KMS-11 (cell line): Measurements from ENCODE around the gene UMAD1.

ENCODE experiments used
- H2AFZ ChIP-seq: fragments of 200-600 bp; sonication (generic); 2 replicates; pipeline ENCODE4 v1.6.1; 2016; ENCODE audit warnings: antibody characterized with exemption, mixed run types, low read depth
- H3K27ac ChIP-seq: fragments of 200-600 bp; sonication (generic); 2 replicates; pipeline ENCODE4 v1.6.1; 2016; ENCODE audit warnings: mild to moderate bottlenecking, mixed run types
- H3K27me3 ChIP-seq: fragments of 200-600 bp; sonication (generic); 2 replicates; pipeline ENCODE4 v1.6.1; 2017; ENCODE audit warnings: mild to moderate bottlenecking, low read depth, mixed run types, moderate library complexity; ENCODE audit not compliant: insufficient read depth
- H3K36me3 ChIP-seq: fragments of 200-600 bp; sonication (generic); 2 replicates; pipeline ENCODE4 v1.6.1; 2017; ENCODE audit warnings: mild to moderate bottlenecking, mixed run types; ENCODE audit not compliant: insufficient read depth
- H3K4me1 ChIP-seq: fragments of 200-600 bp; sonication (generic); 2 replicates; pipeline ENCODE4 v1.6.1; 2016; ENCODE audit warnings: mild to moderate bottlenecking, low read depth, mixed run types; ENCODE audit not compliant: poor library complexity, severe bottlenecking
- H3K4me2 ChIP-seq: fragments of 200-600 bp; sonication (generic); 2 replicates; pipeline ENCODE4 v1.7.0; 2016; ENCODE audit warnings: mild to moderate bottlenecking, mixed run types
- H3K4me3 ChIP-seq: fragments of 200-600 bp; sonication (generic); IDR thresholded peaks from 2 replicates; pipeline ENCODE4 v1.6.1; 2017; ENCODE audit warnings: low read depth, low read length, mixed read lengths; ENCODE audit not compliant: insufficient read depth
- H3K79me2 ChIP-seq: fragments of 200-600 bp; sonication (generic); 2 replicates; pipeline ENCODE4 v1.6.1; 2016; ENCODE audit warnings: low read depth, mixed run types; ENCODE audit not compliant: insufficient read depth
- H3K9ac ChIP-seq: fragments of 200-600 bp; sonication (generic); 2 replicates; pipeline ENCODE4 v1.6.1; 2016; ENCODE audit warnings: mild to moderate bottlenecking, mixed run types
- H4K20me1 ChIP-seq: fragments of 200-600 bp; sonication (generic); 2 replicates; pipeline ENCODE4 v1.6.1; 2016; ENCODE audit warnings: mild to moderate bottlenecking, mixed run types; ENCODE audit not compliant: insufficient read depth
- TF ChIP-seq, protein P1 (sequence below): fragments of 200-600 bp; sonication (generic); conservative IDR thresholded peaks from 2 replicates; pipeline ENCODE4 v1.6.1; 2017; ENCODE audit warnings: low read depth, mild to moderate bottlenecking, antibody characterized with exemption, low read length, moderate library complexity, mixed read lengths

The UMAD1 gene

GRCh38 chr7:7668706-7669105, 28.2 kb downstream of the UMAD1 start:
- Histone ChIP-seq H3K4me2 (no peak overlapping the region), H3K4me3 (no peak overlapping the region), H3K4me1 (peaks cover 30% of the 10 kb centered on the region), H3K9ac (no peak overlapping the region), H4K20me1 (no peaks in the 10 kb centered on the region), H2AFZ (no peak overlapping the region), H3K27ac (no peak overlapping the region), H3K27me3 (no peaks in the 10 kb centered on the region), H3K36me3 (no peaks in the 10 kb centered on the region), H3K79me2 (0 out of 2 replicates have a peak, but pooled peaks cover 5% of the 10 kb centered on the region)
- TF ChIP-seq, protein P1, sequence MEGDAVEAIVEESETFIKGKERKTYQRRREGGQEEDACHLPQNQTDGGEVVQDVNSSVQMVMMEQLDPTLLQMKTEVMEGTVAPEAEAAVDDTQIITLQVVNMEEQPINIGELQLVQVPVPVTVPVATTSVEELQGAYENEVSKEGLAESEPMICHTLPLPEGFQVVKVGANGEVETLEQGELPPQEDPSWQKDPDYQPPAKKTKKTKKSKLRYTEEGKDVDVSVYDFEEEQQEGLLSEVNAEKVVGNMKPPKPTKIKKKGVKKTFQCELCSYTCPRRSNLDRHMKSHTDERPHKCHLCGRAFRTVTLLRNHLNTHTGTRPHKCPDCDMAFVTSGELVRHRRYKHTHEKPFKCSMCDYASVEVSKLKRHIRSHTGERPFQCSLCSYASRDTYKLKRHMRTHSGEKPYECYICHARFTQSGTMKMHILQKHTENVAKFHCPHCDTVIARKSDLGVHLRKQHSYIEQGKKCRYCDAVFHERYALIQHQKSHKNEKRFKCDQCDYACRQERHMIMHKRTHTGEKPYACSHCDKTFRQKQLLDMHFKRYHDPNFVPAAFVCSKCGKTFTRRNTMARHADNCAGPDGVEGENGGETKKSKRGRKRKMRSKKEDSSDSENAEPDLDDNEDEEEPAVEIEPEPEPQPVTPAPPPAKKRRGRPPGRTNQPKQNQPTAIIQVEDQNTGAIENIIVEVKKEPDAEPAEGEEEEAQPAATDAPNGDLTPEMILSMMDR = no peak

DNA sequence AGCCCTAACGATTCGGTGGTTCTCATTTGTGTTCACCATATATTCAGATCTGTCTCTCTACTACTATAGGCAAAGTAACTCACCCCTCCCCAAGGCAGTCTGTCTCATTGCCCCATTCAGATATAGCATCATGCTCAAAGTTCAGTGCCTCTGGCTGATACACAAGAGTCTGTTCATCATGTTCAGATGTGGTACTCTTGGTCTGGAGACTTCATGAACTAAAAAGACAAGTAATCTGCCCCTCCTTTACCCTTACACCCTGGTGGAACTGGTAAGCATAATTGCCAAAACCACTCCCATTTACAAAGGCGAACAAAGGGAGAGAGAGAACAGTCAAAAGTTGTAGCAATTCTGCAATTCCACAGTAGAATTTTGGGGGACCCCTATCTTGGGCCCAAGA, 29.9 kb downstream of the UMAD1 start:
- Histone ChIP-seq H3K9ac (no peak overlapping the region), H3K36me3 (no peaks in the 10 kb centered on the region), H3K4me3 (no peak overlapping the region), H3K27ac (no peak overlapping the region), H3K4me1 (peaks cover 32% of the 10 kb centered on the region), H3K27me3 (no peaks in the 10 kb centered on the region), H2AFZ (no peak overlapping the region), H3K79me2 (0 out of 2 replicates have a peak, but pooled peaks cover 5% of the 10 kb centered on the region), H4K20me1 (no peaks in the 10 kb centered on the region), H3K4me2 (no peak overlapping the region; the same call in 1 of the 2 replicates)
- TF ChIP-seq, protein P1 = no peak

GRCh38 chr7:7671361-7671760, 30.8 kb downstream of the UMAD1 start:
- Histone ChIP-seq H3K4me1 (peaks cover 32% of the 10 kb centered on the region), H3K36me3 (no peaks in the 10 kb centered on the region; the same call in 1 of the 2 replicates), H3K9ac (peak overlapping the region; percentile 1; the same call in 1 of the 2 replicates), H3K27ac (peak overlapping the region; percentile 45), H2AFZ (no peak overlapping the region), H3K79me2 (0 out of 2 replicates have a peak, but pooled peaks cover 5% of the 10 kb centered on the region), H3K27me3 (no peaks in the 10 kb centered on the region), H4K20me1 (no peaks in the 10 kb centered on the region), H3K4me2 (peak overlapping the region; percentile 70), H3K4me3 (no peak overlapping the region)
- TF ChIP-seq, protein P1 = no peak

DNA sequence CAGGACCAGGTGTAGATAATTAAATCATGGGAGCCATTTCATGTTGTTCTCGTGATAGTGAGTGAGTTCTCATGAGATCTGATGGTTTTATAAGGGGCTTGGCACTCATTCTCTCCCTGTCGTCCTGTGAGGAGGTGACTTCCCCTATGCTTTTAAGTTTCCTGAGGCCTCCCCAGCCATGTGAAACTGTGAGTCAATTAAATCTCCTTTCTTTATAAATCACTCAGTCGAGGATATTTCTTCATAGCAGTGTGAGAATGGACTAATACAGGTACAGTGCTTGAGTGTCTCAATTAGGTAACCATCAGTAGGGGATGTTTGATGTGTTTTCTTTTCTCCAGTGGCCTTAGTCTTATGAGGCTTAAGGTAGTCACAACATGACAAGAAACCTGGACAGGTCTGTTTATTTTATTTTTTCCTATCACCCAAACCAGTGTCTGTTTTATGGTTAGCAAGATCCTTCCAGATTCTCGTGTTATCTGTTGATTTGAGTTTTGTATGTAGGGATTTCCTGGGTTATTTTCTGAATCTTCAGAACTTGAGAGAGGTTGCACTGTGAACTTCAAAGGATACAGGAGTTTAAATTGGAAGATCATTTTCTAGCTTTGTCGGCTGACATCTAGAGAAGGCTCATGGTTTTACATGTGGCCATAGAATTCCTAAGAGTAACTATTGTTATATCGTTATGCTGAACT, 32.1 kb downstream of the UMAD1 start:
- H3K4me3 ChIP-seq = no peak overlapping the region
- no peak overlapping the region for H3K4me2 ChIP-seq
- H3K27ac ChIP-seq = no peak overlapping the region
- H3K4me1 ChIP-seq = peaks cover 32% of the 10 kb centered on the region
- TF ChIP-seq, protein P1 = no peak
- no peaks in the 10 kb centered on the region; the same call in 1 of the 2 replicates for H3K36me3 ChIP-seq
- no peaks in the 10 kb centered on the region for H4K20me1 ChIP-seq
- no peak overlapping the region for H3K9ac ChIP-seq
- no peaks in the 10 kb centered on the region for H3K27me3 ChIP-seq
- H3K79me2 ChIP-seq = no peaks in the 10 kb centered on the region
- H2AFZ ChIP-seq = no peak overlapping the region
